ENCODE data around the gene GPBAR1. TPM values are rescaled to one million over a fixed set of nuclear protein-coding genes. Genes with fewer than 3 reads are reported as not detected.

The GPBAR1 gene
- total RNA-seq, 1 donor from 2014 or later: 1.1 TPM

DNA sequence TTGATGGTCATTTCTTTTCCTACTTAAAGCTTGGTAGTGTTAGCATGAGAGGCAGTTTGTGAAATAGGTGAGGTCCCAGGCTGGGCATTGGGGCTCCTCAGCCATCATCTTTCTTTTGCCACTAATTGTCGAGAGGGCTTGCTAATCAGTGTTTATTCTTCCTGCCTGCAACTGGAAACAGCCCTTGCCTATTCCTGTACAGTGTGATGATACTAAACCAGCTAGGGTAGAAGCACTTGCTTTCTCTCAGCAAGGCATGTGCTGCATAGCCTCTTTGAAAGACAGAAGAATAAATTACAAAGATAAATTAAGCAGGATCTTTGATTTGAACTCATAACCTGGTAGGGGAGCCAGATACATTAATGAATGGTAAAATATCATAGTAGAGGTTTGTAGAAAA lies 16.6 kb upstream of the GPBAR1 start:
- DNase-seq (ENCODE audit: low read depth): no peak

GRCh38 chr2:218244665-218245064 lies 16.1 kb upstream of the GPBAR1 start:
- DNase-seq (ENCODE audit: low read depth): no peak

DNA sequence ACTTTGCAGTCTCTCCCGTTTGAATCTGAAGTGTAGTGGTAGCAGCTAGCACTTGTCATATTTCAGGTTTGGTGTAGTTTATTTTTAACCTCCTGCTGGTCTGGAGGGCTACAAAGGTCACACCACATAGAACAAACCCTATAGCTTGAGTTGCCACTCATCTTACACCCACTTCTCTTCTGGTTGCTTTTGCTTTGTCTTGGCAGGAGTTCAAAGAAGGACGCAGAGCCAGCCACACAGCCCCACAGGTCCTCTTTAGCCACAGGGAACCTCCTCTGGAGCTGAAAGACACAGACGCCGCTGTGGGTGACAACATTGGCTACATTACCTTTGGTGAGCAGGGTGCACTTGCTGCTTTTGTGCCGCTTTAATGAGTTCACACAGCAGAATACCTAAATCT lies 15.6 kb upstream of the GPBAR1 start:
- peak; percentile 71 for DNase-seq (ENCODE audit: low read depth)

GRCh38 chr2:218249691-218250090 lies 11.1 kb upstream of the GPBAR1 start:
- DNase-seq (ENCODE audit: low read depth): no peak

GRCh38 chr2:218252509-218253231 lies 8.1 kb upstream of the GPBAR1 start:
- DNase-seq (ENCODE audit: low read depth): peak; percentile 88

DNA sequence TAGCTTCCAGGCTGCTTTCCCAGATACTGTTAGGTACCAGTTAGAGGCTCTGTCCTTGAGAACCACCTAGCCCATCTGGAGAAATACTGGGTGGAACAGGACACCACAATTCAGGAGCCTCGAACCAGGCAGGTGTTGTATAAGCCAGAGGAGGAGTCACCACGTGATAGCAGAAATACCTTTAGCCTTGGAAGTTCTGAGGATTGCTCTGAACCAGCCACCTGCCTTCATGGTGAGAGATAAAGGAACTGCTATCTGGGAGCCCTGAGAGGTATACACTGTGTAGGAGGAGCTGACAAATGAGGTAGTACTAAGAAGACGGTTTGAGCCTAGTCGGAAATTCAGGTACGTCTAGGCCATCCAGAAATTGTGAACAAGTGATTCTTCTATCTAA lies 7.6 kb upstream of the GPBAR1 start:
- DNase-seq (ENCODE audit: low read depth): no peak

DNA sequence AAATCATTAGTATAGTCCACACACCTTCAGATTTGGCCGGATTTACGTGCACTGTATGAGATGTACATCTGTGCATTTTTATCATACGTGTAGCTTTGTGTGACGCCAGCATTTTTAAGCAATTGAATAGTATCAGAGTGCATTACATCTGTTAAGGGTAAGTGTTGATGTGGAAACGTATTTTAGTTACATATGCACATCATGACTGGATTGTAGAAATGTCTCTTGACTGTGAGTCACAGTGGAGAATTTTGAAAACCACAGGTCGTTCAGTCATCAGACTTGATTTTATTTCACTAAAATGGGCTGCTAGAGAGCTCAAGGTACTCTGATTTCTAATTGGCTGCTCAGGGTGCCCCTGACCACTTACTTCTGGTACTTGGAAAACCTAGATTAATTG lies 5.4 kb upstream of the GPBAR1 start:
- no peak for DNase-seq (ENCODE audit: low read depth)

DNA sequence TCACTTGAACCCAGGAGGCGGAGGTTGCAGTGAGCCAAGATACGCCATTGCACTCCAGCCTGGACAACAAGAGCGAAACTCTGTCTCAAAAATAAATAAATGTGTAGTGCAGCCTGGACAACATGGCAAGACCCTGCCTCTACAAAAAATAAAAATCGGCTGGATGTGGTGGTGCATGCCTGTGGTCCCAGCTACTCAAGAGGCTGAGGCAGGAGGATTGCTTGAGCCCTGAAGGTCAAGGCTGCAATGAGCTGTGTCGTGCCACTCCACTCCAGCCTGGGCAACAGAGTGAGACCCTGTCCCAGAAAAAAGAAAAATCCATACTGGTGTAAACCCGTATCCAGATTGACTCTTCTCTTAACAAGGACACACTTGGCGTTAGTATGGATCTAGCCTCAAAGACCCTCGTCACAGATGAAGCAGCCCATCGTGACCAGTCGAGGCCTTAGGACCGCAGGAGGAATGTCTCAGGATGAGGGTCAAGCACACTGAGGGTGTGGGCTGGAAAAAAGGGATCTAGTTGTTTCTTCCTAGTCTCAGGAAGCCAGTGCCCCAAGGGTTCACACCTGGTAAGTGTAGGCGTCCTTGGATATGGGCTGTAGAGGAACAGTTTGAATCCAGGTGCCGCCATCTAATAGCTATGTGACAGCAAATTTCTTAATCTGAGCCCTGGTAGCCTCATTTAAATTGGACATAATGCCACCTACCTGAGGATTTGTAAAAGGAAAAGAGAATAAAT lies 4.0 kb upstream of the GPBAR1 start:
- no peak for DNase-seq (ENCODE audit: low read depth)

DNA sequence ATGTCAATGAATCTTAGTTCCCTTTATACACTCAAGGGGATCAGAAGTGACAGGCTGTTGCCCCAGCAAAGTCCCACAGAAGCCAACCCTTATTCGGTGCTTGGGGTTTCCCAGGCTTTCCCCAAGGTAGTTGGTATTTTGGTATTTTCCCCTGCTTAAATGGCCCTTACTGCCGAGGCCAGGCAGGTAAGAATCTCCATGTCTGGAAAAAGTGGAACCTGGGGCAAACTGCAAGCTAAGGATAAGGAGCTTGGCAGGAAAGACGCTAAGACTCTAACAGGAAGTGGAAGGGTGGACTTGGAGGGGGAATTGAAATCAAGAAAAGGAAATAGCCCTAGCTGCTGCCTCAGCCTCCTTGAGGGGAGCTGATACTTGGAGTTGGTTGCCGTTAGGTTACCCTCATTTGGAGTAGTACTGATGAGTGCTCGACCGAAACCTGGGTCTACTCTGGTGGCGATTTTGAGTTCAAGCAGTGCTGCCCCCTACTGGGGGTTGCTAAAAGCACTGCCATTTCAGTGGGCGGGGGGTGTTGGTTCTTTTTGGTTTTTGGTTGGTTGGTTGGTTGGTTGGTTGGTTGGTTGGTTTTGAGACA lies 3.3 kb upstream of the GPBAR1 start:
- DNase-seq (ENCODE audit: low read depth): no peak

DNA sequence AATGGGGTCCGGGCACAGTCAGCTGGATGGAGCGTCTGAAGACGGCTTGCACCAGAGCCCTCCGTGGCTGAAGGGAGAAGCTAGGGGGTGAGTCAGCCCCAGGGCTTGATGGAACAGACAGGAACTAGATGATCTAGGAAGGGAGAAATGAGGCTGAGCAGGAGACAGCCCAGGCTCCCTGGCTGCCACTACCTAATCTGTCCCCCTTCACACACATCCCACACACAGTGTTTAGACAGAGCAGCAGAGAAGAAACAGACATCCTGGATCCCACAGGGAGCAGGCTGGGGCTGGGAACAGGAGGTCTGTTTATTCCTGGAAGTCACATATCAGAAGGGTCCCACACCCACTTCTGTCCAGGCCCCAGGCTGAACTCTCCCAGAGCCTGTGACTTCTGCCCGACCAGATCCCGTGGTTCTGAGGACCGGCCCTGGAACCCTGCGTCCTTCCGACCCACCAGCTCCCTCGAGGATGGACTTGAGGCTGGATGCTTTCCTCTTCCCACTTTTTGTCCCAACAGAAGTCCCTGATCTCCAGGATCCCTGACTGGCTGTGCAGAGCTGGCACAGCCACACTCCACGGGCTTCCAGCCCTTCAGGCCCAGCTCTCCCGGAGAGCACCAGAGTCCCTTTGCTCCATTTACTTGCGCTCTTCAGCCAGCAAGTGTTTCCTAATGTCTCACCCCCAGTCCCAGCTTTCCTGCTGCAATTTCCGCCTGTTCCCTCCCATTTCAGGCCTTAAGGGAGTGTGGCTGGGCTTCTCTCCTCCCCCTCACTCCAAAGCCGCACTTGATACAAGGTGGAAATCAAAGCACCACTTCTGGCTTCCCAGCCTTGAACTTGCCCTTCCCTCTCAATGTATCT lies 1.5 kb upstream of the GPBAR1 start:
- DNase-seq (ENCODE audit: low read depth): no peak

DNA sequence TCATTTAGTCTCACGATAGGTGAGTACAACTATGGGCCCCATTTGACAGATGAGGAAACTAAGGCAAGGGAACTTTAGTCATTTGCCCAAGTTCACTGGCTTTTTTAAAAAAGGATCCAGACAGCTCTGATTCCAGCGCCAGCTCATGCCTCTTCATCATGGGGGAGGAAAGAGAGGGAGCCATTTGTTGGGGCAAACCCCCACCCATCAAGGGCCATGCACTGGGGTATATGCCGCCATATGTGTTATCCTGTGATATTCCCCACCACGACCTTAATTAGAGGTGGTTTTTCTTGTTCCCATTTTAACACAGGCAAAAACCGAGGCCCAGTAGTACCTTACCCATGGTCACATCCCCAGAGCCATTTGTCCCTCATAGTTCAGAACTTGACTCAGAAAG lies 649 bp upstream of the GPBAR1 start:
- DNase-seq (ENCODE audit: low read depth): no peak

- DNase-seq (ENCODE audit: low read depth): peak; percentile 62
Observed at GRCh38 chr2:218261423-218262236, 815 bp downstream of the GPBAR1 start.

DNA sequence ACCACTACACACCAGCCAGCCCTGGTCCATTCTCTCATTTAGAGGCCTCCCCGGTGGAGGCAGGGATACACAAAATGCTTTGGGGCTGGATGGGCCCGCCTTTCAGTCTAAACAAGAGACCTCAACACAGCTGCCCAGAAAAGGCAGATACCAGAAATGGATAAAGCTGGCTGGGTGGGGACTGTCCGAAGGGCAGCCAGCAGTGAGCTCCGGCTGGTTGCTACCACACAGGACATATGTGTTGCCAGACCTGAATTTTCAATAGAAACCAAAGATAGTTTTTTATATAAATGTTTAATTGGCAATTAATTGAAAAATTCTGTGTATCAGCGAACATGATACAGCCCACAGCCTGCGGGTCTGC lies 1.4 kb downstream of the GPBAR1 start:
- peak; percentile 40 for DNase-seq (ENCODE audit: low read depth)

DNA sequence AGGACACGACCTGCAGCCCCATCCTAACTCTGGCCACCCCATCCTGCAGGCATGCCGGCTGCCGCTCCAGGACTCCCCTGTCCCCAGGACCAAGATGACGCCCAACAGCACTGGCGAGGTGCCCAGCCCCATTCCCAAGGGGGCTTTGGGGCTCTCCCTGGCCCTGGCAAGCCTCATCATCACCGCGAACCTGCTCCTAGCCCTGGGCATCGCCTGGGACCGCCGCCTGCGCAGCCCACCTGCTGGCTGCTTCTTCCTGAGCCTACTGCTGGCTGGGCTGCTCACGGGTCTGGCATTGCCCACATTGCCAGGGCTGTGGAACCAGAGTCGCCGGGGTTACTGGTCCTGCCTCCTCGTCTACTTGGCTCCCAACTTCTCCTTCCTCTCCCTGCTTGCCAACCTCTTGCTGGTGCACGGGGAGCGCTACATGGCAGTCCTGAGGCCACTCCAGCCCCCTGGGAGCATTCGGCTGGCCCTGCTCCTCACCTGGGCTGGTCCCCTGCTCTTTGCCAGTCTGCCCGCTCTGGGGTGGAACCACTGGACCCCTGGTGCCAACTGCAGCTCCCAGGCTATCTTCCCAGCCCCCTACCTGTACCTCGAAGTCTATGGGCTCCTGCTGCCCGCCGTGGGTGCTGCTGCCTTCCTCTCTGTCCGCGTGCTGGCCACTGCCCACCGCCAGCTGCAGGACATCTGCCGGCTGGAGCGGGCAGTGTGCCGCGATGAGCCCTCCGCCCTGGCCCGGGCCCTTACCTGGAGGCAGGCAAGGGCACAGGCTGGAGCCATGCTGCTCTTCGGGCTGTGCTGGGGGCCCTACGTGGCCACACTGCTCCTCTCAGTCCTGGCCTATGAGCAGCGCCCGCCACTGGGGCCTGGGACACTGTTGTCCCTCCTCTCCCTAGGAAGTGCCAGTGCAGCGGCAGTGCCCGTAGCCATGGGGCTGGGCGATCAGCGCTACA lies 2.1 kb downstream of the GPBAR1 start:
- DNase-seq (ENCODE audit: low read depth): no peak

DNA sequence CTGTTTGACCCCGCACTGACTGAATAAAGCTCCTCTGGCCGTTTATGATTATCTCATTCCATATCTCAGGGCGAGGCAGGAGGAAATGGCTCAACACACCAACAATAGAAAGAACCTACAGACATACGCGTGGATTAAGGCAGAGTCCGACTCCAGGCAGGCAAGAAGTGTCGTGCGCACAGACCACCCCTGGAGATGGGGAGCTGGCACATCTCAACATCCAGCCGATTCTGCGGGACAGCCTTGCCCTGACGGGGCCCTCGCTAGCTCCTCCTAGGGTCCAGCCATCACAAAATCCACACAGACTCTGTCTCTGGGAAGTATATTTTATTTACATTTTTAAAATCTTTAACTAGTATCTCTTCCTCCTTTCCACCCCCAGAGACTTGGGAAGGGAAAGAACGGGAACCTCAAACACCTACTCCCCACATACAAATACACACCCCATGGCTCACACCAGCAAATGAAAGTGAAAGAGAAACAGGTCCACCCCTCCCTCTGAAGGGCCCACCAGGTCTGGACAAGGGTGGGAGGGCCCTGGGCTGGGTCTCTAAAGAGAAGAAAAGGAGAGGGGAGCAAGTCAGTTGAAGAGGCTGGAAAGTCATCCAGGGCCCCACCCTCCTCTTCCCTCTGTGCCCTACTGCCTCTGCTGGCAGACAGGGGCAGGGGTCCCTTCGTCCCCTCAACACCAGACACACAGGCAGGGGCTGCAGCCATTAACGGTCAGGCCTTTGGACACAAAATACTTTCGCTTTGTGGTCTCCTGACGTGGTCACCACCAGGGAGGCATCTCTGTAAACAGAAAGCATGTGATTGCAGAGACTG lies 3.2 kb downstream of the GPBAR1 start:
- DNase-seq (ENCODE audit: low read depth): no peak

GRCh38 chr2:218264773-218265561 lies 4.2 kb downstream of the GPBAR1 start:
- no peak for DNase-seq (ENCODE audit: low read depth)

DNA sequence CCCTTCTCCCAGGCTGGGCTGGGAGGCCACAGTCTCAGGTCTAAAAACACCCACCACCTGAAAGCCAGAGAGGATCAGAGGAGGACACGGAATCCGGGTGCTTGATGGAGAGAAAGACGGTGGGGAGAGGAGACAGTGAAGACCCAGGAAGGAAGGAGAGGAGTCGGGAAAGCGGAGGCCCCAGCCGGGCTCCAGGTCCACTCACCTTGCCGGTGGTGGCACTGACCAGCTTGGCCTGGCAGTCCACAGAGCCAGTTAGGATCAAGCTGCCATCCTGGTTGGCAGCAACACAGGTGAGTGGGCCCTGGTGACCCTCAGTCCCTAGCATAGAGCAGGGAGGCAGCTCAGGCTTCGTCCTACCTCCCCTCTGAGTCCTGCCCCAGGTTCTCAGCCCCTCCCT lies 4.8 kb downstream of the GPBAR1 start:
- no peak for DNase-seq (ENCODE audit: low read depth)

All from myocyte (in vitro differentiated cells).